HL-60 (cell line): Measurements from ENCODE around the gene G3BP2.

ENCODE experiments used
- DNase-seq, 2 experiments: peaks; one replicate each; pipeline ENCODE4 v3.0.0-alpha.2; 2010 to 2020; ENCODE audit warnings: low read depth in 1 of 2, low spot score in 1 of 2
- H3K27ac ChIP-seq: fragments of 250-450 bp; sonication (Bioruptor Pico); replicated peaks from 2 replicates; pipeline ENCODE4 v1.5.1; 2020; ENCODE audit warnings: mild to moderate bottlenecking, moderate library complexity
- H3K27me3 ChIP-seq: fragments of 250-450 bp; sonication (Bioruptor Pico); 2 replicates; pipeline ENCODE4 v1.5.1; 2021; ENCODE audit warnings: mild to moderate bottlenecking, moderate library complexity; ENCODE audit not compliant: insufficient read depth, poor library complexity, severe bottlenecking
- H3K4me3 ChIP-seq: replicated peaks from 2 replicates; pipeline ENCODE4 v1.5.1; 2011; ENCODE audit warnings: mild to moderate bottlenecking, control low read depth, low read length; ENCODE audit not compliant: insufficient read depth
- GABPA ChIP-seq: IDR thresholded peaks from 2 replicates; pipeline ENCODE4 v1.6.1; 2012; ENCODE audit warnings: low read depth
- POLR2AphosphoS5 ChIP-seq: IDR thresholded peaks from 2 replicates; pipeline ENCODE4 v1.6.1; 2012; ENCODE audit warnings: low read depth
- SPI1 ChIP-seq: IDR thresholded peaks from 2 replicates; pipeline ENCODE4 v1.6.1; 2012; ENCODE audit warnings: low read depth, mild to moderate bottlenecking, borderline replicate concordance
- TF ChIP-seq, protein P1 (sequence below): IDR thresholded peaks from one replicate; pipeline ENCODE4 v1.5.1; 2011; ENCODE audit warnings: low read length, control low read depth, inconsistent platforms; ENCODE audit not compliant: insufficient read depth
- TF ChIP-seq, protein P2 (sequence below): IDR thresholded peaks from 2 replicates; pipeline ENCODE4 v1.6.1; 2012; ENCODE audit warnings: low read depth; ENCODE audit not compliant: insufficient replicate concordance

Gene G3BP2

DNA sequence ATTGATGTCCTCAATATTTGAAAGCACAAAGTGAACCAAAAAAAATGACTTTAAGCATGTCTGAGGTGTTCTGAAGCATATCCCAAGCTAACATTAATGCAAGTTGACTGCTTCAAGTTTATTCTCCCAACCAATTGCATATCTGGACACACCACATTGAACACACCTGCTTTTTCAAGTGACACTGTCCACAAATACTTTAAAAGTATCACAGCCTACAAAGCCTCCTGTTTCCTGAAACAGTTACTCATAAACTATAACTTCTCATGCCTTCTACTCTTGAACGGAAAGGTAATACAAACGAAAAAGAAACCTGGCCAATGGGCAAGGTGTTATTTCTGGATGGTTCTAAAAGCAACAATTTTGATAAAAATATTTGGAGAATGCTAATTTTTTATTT, 44.0 kb downstream of the G3BP2 start:
- no peak overlapping the region for H3K4me3 ChIP-seq
- no peak for DNase-seq
- no peaks in the 10 kb centered on the region for H3K27me3 ChIP-seq
- TF ChIP-seq GABPA (no peak), POLR2AphosphoS5 (no peak), SPI1 (no peak)
- TF ChIP-seq, protein P1, sequence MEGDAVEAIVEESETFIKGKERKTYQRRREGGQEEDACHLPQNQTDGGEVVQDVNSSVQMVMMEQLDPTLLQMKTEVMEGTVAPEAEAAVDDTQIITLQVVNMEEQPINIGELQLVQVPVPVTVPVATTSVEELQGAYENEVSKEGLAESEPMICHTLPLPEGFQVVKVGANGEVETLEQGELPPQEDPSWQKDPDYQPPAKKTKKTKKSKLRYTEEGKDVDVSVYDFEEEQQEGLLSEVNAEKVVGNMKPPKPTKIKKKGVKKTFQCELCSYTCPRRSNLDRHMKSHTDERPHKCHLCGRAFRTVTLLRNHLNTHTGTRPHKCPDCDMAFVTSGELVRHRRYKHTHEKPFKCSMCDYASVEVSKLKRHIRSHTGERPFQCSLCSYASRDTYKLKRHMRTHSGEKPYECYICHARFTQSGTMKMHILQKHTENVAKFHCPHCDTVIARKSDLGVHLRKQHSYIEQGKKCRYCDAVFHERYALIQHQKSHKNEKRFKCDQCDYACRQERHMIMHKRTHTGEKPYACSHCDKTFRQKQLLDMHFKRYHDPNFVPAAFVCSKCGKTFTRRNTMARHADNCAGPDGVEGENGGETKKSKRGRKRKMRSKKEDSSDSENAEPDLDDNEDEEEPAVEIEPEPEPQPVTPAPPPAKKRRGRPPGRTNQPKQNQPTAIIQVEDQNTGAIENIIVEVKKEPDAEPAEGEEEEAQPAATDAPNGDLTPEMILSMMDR = no peak
- TF ChIP-seq, protein P2, sequence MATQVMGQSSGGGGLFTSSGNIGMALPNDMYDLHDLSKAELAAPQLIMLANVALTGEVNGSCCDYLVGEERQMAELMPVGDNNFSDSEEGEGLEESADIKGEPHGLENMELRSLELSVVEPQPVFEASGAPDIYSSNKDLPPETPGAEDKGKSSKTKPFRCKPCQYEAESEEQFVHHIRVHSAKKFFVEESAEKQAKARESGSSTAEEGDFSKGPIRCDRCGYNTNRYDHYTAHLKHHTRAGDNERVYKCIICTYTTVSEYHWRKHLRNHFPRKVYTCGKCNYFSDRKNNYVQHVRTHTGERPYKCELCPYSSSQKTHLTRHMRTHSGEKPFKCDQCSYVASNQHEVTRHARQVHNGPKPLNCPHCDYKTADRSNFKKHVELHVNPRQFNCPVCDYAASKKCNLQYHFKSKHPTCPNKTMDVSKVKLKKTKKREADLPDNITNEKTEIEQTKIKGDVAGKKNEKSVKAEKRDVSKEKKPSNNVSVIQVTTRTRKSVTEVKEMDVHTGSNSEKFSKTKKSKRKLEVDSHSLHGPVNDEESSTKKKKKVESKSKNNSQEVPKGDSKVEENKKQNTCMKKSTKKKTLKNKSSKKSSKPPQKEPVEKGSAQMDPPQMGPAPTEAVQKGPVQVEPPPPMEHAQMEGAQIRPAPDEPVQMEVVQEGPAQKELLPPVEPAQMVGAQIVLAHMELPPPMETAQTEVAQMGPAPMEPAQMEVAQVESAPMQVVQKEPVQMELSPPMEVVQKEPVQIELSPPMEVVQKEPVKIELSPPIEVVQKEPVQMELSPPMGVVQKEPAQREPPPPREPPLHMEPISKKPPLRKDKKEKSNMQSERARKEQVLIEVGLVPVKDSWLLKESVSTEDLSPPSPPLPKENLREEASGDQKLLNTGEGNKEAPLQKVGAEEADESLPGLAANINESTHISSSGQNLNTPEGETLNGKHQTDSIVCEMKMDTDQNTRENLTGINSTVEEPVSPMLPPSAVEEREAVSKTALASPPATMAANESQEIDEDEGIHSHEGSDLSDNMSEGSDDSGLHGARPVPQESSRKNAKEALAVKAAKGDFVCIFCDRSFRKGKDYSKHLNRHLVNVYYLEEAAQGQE = no peak
- H3K27ac ChIP-seq = no peak overlapping the region

DNA sequence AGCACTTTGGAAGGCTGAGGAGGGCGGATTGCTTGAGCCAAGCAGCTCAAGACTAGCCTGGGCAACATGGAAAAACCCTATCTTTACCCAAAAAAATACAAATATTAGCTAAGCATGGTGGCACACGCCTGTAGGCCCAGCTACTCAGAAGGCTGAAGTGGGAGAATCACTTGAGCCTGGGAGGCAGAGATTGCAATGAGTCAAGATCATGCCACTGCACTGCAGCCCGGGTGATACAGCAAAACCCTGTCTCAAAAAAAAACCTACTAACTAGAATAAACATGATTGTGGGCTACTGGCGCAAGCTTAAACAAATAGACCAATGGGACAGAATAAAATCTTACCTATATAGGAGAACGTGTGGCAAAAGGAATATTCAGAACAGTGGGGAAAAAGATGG, 50.2 kb downstream of the G3BP2 start:
- TF ChIP-seq, protein P2 = no peak
- no peak for TF ChIP-seq SPI1
- no peak for TF ChIP-seq POLR2AphosphoS5
- TF ChIP-seq, protein P1 = no peak
- TF ChIP-seq GABPA = no peak
- Histone ChIP-seq H3K27me3 (no peaks in the 10 kb centered on the region), H3K27ac (no peak overlapping the region), H3K4me3 (no peak overlapping the region)
- no peak for DNase-seq

DNA sequence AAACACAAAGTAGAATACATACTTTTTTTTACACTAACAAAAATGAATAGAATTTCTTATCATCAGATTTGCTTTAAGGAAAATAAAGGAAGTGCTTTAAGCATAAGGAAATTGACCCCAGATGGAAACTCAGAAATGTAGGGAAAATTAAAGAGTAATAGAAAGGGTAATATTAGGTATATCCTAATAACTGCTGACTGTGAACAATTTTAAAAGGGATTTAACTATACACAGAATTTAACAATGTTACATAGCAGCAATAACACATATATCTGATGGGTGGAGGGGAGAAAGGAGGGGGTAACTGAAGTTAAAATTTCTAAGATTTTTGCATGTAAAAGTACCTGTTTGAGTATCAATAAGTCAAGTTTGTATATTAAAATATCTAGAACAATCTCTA, 51.5 kb downstream of the G3BP2 start:
- TF ChIP-seq, protein P1 = no peak
- TF ChIP-seq SPI1 = no peak
- Histone ChIP-seq H3K27me3 (no peaks in the 10 kb centered on the region), H3K4me3 (no peak overlapping the region), H3K27ac (no peak overlapping the region)
- DNase-seq = no peak

DNA sequence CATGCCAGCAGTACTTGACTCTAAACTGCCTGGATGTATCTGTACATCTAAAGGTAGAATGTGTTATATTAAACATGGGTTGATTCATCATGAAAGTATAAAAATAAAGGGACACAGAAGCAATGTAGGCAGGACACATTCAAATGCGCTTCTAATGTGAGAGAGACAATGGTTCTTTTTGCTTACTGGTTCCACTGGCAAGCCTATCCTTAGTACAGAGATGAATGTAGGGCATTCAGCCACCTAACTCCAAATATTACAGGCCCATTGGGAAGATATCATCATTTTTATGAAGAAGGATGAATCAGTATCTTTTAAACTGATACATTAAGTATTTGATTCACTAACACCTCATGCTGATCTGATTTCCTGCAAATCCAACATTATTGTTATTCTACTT, 60.9 kb downstream of the G3BP2 start:
- Histone ChIP-seq H3K27me3 (no peaks in the 10 kb centered on the region), H3K4me3 (no peak overlapping the region), H3K27ac (no peak overlapping the region)
- TF ChIP-seq GABPA (no peak), POLR2AphosphoS5 (no peak), SPI1 (no peak)
- TF ChIP-seq, protein P2 = no peak
- TF ChIP-seq, protein P1 = no peak
- DNase-seq = no peak
